Neuronal stem cell (in vitro differentiated cells): Measurements from ENCODE around the gene RNF166.

ENCODE experiments used
- DNase-seq: peaks from one replicate; pipeline ENCODE4 v3.0.0-alpha.2; 2013; ENCODE audit warnings: low spot score
- H2AFZ ChIP-seq: one replicate; pipeline ENCODE4 v1.6.1; 2013; ENCODE audit warnings: mild to moderate bottlenecking, low read length, inconsistent platforms
- H2AK5ac ChIP-seq: 2 replicates; pipeline ENCODE4 v1.6.1; 2013; ENCODE audit warnings: low read depth, mild to moderate bottlenecking, inconsistent platforms, low read length, moderate library complexity, mixed read lengths
- H2BK120ac ChIP-seq: 2 replicates; pipeline ENCODE4 v1.6.1; 2013; ENCODE audit warnings: low read depth, mild to moderate bottlenecking, inconsistent platforms, low read length, moderate library complexity, mixed read lengths
- H2BK12ac ChIP-seq: one replicate; pipeline ENCODE4 v1.6.1; 2013; ENCODE audit warnings: low read length, inconsistent platforms
- H2BK15ac ChIP-seq: 2 replicates; pipeline ENCODE4 v1.6.1; 2013; ENCODE audit warnings: mild to moderate bottlenecking, low read length, inconsistent platforms, mixed read lengths
- H2BK5ac ChIP-seq: one replicate; pipeline ENCODE4 v1.6.1; 2013; ENCODE audit warnings: inconsistent platforms, mild to moderate bottlenecking, low read length, moderate library complexity
- H3K14ac ChIP-seq: one replicate; pipeline ENCODE4 v1.6.1; 2013; ENCODE audit warnings: low read length, inconsistent platforms
- H3K18ac ChIP-seq: 2 replicates; pipeline ENCODE4 v1.6.1; 2013; ENCODE audit warnings: low read length, inconsistent platforms
- H3K23ac ChIP-seq: 2 replicates; pipeline ENCODE4 v1.6.1; 2013; ENCODE audit warnings: low read depth, mild to moderate bottlenecking, mixed read lengths, low read length, inconsistent platforms; ENCODE audit not compliant: poor library complexity
- H3K27ac ChIP-seq: replicated peaks from 3 replicates; pipeline ENCODE4 v1.5.1; 2013; ENCODE audit warnings: low read length, inconsistent platforms
- H3K27me3 ChIP-seq, 3 experiments: 2 replicates each; pipeline ENCODE4 v1.6.1; 2013; ENCODE audit warnings: low read length in 3 of 3, mild to moderate bottlenecking in 2 of 3, inconsistent platforms in 1 of 3, low read depth in 1 of 3, mixed read lengths in 1 of 3, moderate library complexity in 1 of 3; ENCODE audit not compliant: control insufficient read depth in 3 of 3, insufficient read depth in 3 of 3
- H3K36me3 ChIP-seq, 2 donors: replicated peaks in 1 of 2; 2 replicates each; pipeline ENCODE4 v1.6.1; 2013; ENCODE audit warnings: low read length in 2 of 2; ENCODE audit not compliant: control insufficient read depth in 2 of 2, insufficient read depth in 2 of 2
- H3K4ac ChIP-seq: 2 replicates; pipeline ENCODE4 v1.6.1; 2013; ENCODE audit warnings: inconsistent platforms, mild to moderate bottlenecking, low read length, moderate library complexity
- H3K4me1 ChIP-seq, 2 donors: 1 replicate in 1 of 2; 2 replicates in 1 of 2; pipeline ENCODE4 v1.6.1; 2013; ENCODE audit warnings: low read length in 2 of 2, low read depth in 1 of 2; ENCODE audit not compliant: control insufficient read depth in 2 of 2, insufficient read depth in 1 of 2
- H3K4me2 ChIP-seq: one replicate; pipeline ENCODE4 v1.6.1; 2013; ENCODE audit warnings: mild to moderate bottlenecking, low read length, inconsistent platforms; ENCODE audit not compliant: insufficient read depth, poor library complexity, severe bottlenecking
- H3K4me3 ChIP-seq, 2 donors: 2 replicates each; pipeline ENCODE4 v1.5.1; 2013; ENCODE audit warnings: low read length in 2 of 2, mild to moderate bottlenecking in 2 of 2, inconsistent platforms in 1 of 2, moderate library complexity in 1 of 2
- H3K79me1 ChIP-seq: one replicate; pipeline ENCODE4 v1.6.1; 2013; ENCODE audit warnings: low read depth, mild to moderate bottlenecking, inconsistent platforms, low read length, moderate library complexity
- H3K9ac ChIP-seq: one replicate; pipeline ENCODE4 v1.6.1; 2013; ENCODE audit warnings: mild to moderate bottlenecking, low read depth, low read length, inconsistent platforms; ENCODE audit not compliant: poor library complexity
- H3K9me3 ChIP-seq, 2 donors: replicated peaks in 1 of 2; 2 replicates each; pipeline versions ENCODE3 to v1.6.1; 2013; ENCODE audit warnings: low read length in 2 of 2, mild to moderate bottlenecking in 2 of 2, inconsistent platforms in 1 of 2, low read depth in 1 of 2, mixed read lengths in 1 of 2, moderate library complexity in 1 of 2; ENCODE audit not compliant: control insufficient read depth in 2 of 2, insufficient read depth in 1 of 2
- H4K8ac ChIP-seq: one replicate; pipeline ENCODE4 v1.6.1; 2013; ENCODE audit warnings: low read depth, mild to moderate bottlenecking, inconsistent platforms, low read length, moderate library complexity
- H4K91ac ChIP-seq: one replicate; pipeline ENCODE4 v1.6.1; 2013; ENCODE audit warnings: low read length, low read depth, mild to moderate bottlenecking, inconsistent platforms; ENCODE audit not compliant: poor library complexity
- WGBS, 2 donors: extraction: QIAGEN DNeasy Blood & Tissue Kit; methylation state at CpG; one replicate each; pipeline ENCODE4 v1.1.7; 2013; ENCODE audit warnings: missing lambda C conversion rate in 2 of 2, mixed read lengths in 1 of 2; ENCODE audit not compliant: insufficient read length in 2 of 2, insufficient replicate concordance in 1 of 2; ENCODE audit errors: extremely low coverage in 2 of 2; 5-methylcytosine and 5-hydroxymethylcytosine counted together

The RNF166 gene

DNA sequence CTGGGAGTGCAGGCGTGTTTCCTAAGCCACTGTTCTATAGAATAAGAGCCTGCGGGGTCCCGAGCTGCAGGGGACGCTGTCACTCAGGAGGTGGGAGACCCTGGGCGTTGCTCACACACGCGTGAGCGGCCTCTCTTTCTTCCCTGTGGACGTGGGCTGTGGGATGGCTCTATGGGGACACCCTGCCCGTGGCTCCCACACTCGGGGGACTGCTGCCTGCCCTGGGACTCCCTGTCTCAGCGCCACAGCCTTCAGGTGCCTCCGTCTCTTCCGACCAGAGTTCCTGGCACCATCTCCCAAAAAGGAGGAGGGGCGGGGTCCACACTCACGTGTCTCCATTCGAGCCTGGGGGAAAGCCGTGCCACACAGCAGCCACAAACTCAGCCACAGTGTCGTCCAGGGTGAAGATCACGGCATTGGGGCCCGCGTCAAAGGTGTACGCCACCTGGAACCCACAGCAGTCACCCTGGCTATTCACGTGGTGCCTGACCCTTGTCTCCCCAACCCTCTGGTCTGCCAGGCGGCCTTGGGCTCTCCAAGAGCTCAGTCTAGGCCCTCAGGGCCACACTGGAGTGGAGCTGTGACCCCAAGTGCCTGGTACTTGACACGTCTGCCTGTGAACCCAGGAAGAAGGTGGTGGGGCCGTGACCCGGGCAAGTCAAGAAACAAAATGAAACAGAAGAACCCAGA is 51.7 kb downstream of the RNF166 start:
- H3K27me3 ChIP-seq = no peaks in the 10 kb centered on the region
- no peaks in the 10 kb centered on the region for H3K9me3 ChIP-seq
- DNase-seq = no peak
- no peak overlapping the region for H3K27ac ChIP-seq
- H3K23ac ChIP-seq = no peak overlapping the region
- no CpG with 5 or more reads among the region's 28 CpGs for WGBS, 2 donors
- H3K4me1 ChIP-seq = peaks cover 14 to 17% of the 10 kb centered on the region in 2 donors
- no peak overlapping the region for H3K14ac ChIP-seq
- H2BK12ac ChIP-seq = no peak overlapping the region
- H3K79me1 ChIP-seq = peaks cover 29% of the 10 kb centered on the region
- H2BK120ac ChIP-seq = no peak overlapping the region
- H2BK5ac ChIP-seq = peak overlapping the region; percentile 60
- no peak overlapping the region for H3K9ac ChIP-seq
- no peak overlapping the region for H3K4me2 ChIP-seq
- peaks cover 48 to 84% of the 10 kb centered on the region in 2 donors for H3K36me3 ChIP-seq
- H4K91ac ChIP-seq = no peak overlapping the region
- no peak overlapping the region for H3K4ac ChIP-seq
- no peak overlapping the region for H3K18ac ChIP-seq
- no peak overlapping the region for H2BK15ac ChIP-seq
- no peak overlapping the region for H2AFZ ChIP-seq
- H4K8ac ChIP-seq = no peak overlapping the region
- H3K4me3 ChIP-seq = no peak overlapping the region
- H2AK5ac ChIP-seq = no peak overlapping the region

DNA sequence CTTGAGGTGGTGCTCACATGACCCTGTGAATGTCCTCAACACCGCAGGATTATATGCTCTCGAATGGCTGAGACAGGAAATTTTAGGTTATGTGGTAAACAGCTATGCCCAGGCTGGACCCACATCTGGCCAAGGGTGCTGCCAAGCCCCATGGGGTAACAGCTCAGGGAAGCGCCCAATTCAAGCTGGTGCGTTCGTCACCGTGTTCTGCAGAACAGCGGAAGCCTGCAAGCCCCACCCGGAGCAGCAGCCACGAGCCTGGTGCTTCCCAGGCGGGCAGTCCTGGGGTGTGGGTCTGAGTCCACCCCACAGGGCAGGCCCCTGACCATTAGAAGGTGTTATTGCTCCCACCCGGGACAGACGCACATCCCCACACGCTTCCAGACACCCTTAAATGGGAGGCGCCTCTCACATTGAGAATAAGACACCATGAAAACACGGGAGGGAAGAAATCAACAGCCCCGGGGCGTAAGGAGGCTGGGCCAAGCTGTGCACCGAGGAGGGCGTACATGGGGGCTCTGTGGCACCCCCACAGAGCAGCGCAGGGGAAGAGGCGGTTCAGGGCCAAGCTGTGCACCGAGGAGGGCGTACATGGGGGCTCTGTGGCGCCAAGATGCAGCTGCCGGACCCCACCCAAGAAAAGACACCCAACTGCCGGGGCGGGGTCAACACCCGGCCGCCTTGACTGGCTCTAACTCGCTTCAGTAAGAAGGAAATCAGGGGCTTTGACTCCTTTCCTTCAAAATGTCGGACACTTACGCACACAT is 52.4 kb downstream of the RNF166 start:
- no peak overlapping the region for H2AFZ ChIP-seq
- H3K36me3 ChIP-seq = peaks cover 44 to 77% of the 10 kb centered on the region in 2 donors
- no peak overlapping the region for H3K23ac ChIP-seq
- H2BK15ac ChIP-seq = no peak overlapping the region
- no peak overlapping the region for H3K14ac ChIP-seq
- no peaks in the 10 kb centered on the region for H3K27me3 ChIP-seq
- peaks cover 14 to 17% of the 10 kb centered on the region in 2 donors for H3K4me1 ChIP-seq
- H3K27ac ChIP-seq = no peak overlapping the region
- no peak overlapping the region for H3K9ac ChIP-seq
- no peak overlapping the region for H4K8ac ChIP-seq
- H2BK12ac ChIP-seq = no peak overlapping the region
- no peaks in the 10 kb centered on the region for H3K9me3 ChIP-seq
- peak overlapping the region; percentile 39 for H2BK5ac ChIP-seq
- no peak for DNase-seq
- no peak overlapping the region for H4K91ac ChIP-seq
- no peak overlapping the region for H2BK120ac ChIP-seq
- no peak overlapping the region for H3K4ac ChIP-seq
- H3K4me3 ChIP-seq = no peak overlapping the region
- no peak overlapping the region for H2AK5ac ChIP-seq
- H3K79me1 ChIP-seq = peaks cover 23% of the 10 kb centered on the region
- WGBS, 2 donors = no CpG with 5 or more reads among the region's 32 CpGs
- H3K18ac ChIP-seq = no peak overlapping the region
- no peak overlapping the region for H3K4me2 ChIP-seq

DNA sequence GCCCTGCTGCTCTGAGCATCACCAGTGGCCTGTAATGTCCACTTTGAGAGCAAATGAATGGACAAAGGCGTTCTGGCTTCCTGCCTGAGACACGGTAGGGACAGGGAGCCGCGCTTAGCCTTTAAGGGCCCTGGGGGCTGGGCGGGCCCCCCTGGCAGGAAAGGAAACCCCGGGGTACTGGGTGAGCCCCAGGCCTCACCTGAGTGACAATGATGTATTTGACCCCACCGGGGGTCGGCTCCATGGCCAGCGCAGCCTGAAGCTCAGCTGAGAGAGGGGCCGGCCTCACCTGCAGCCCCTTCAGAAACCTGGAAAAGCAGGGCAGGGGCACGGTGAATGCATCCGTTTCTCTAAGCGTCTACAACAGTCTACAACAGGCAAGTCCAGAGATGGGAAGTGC is 53.1 kb downstream of the RNF166 start:
- H3K14ac ChIP-seq = no peak overlapping the region
- H3K9ac ChIP-seq = no peak overlapping the region
- no CpG with 5 or more reads among the region's 13 CpGs for WGBS, 2 donors
- peaks cover 14 to 17% of the 10 kb centered on the region in 2 donors for H3K4me1 ChIP-seq
- no peak overlapping the region for H2BK12ac ChIP-seq
- H2BK15ac ChIP-seq = no peak overlapping the region
- no peak overlapping the region for H2BK120ac ChIP-seq
- no peak overlapping the region for H3K4me2 ChIP-seq
- no peak overlapping the region for H3K4ac ChIP-seq
- no peak overlapping the region for H4K8ac ChIP-seq
- no peak overlapping the region for H2AK5ac ChIP-seq
- no peak overlapping the region for H3K27ac ChIP-seq
- H2BK5ac ChIP-seq = no peak overlapping the region
- H3K9me3 ChIP-seq = no peaks in the 10 kb centered on the region
- H4K91ac ChIP-seq = no peak overlapping the region
- no peak overlapping the region for H3K23ac ChIP-seq
- H3K79me1 ChIP-seq = peaks cover 22% of the 10 kb centered on the region
- H3K27me3 ChIP-seq = no peaks in the 10 kb centered on the region
- no peak overlapping the region for H3K18ac ChIP-seq
- no peak overlapping the region for H3K4me3 ChIP-seq
- no peak overlapping the region for H2AFZ ChIP-seq
- no peak for DNase-seq
- H3K36me3 ChIP-seq = peaks cover 40 to 71% of the 10 kb centered on the region in 2 donors

DNA sequence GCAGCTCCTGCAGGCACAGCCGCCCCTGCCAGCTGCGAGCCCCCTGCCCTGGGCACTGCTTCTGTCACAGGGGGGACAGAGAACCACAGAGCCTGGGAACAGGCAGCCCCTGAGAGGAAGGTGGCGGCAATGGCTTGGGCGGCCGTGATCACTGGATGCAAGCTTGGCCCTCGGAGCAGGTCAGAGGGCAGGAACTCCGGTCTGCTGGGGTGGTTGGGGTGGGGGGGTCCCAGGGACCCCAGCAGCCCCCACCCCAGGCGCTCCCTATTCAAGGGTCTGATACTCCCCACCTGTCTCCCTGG is 53.5 kb downstream of the RNF166 start:
- H2AK5ac ChIP-seq = no peak overlapping the region
- DNase-seq = no peak
- no peak overlapping the region for H2BK120ac ChIP-seq
- H4K8ac ChIP-seq = no peak overlapping the region
- no peak overlapping the region for H2BK15ac ChIP-seq
- H2BK12ac ChIP-seq = no peak overlapping the region
- no peak overlapping the region for H2AFZ ChIP-seq
- no peaks in the 10 kb centered on the region for H3K9me3 ChIP-seq
- WGBS, 2 donors = no CpG with 5 or more reads among the region's 8 CpGs
- peaks cover 37 to 68% of the 10 kb centered on the region in 2 donors for H3K36me3 ChIP-seq
- H4K91ac ChIP-seq = no peak overlapping the region
- H3K27ac ChIP-seq = no peak overlapping the region
- no peak overlapping the region for H3K18ac ChIP-seq
- no peak overlapping the region for H2BK5ac ChIP-seq
- no peak overlapping the region for H3K9ac ChIP-seq
- H3K27me3 ChIP-seq = no peaks in the 10 kb centered on the region
- H3K14ac ChIP-seq = no peak overlapping the region
- no peak overlapping the region for H3K4me2 ChIP-seq
- H3K4me1 ChIP-seq = peaks cover 14 to 17% of the 10 kb centered on the region in 2 donors
- no peak overlapping the region for H3K4me3 ChIP-seq
- no peak overlapping the region for H3K4ac ChIP-seq
- peaks cover 21% of the 10 kb centered on the region for H3K79me1 ChIP-seq
- H3K23ac ChIP-seq = peak overlapping the region; percentile 55
